Jurkat, Clone E6-1 (cell line): ENCODE data around the gene ANTXR1.

ENCODE experiments used
- DNase-seq: peaks from one replicate; pipeline ENCODE4 v3.0.0-alpha.2; 2011; ENCODE audit warnings: low read depth, low spot score
- H3K4me3 ChIP-seq: 2 replicates; pipeline ENCODE4 v1.5.1; 2011; ENCODE audit warnings: mild to moderate bottlenecking, low read length, control low read depth, moderate library complexity

ANTXR1 gene

DNA sequence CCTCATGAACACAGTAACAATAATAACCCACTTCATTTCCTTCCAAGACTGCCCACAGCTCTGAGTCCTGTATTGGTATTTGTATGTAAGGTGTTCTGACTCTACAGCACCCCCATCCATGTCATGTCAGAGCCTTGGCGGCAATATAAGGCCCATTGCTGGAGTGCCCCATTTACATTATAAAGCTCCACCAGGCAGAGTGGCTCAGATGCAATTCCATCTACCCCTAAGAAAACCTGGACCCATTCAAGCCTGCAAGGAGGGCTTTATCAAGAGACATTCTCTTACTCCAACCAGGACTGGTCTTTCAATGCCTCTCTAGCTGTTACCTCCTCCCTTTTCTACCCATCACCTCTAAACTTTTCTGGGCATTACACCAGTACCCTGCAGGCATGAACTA lies 101.6 kb downstream of the ANTXR1 start:
- no peak overlapping the region for H3K4me3 ChIP-seq
- DNase-seq = no peak

GRCh38 chr2:69116438-69116837 lies 103.5 kb downstream of the ANTXR1 start:
- DNase-seq = no peak

DNA sequence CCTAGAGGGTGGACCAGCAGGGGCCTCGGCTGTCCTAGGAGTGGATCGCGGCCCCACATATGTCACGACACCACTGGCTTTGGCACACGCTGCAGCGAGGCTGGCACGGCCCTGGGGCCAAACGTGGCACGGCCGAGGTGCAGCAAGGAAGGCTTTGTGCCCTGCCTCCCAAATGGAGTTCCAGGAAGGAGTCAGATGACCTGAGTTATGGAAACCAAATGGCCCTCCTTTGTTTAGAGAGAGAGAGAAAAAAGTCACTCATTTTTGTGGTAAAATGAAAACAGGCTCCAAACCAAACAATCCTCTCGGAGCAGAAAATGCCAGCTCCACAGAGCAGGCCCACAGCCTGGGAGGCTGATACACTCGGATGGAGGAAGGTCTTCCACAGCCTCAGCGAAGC lies 105.6 kb downstream of the ANTXR1 start:
- DNase-seq = no peak
- H3K4me3 ChIP-seq = no peak overlapping the region

More at GRCh38 chr2:69116438-69116837, 103.5 kb downstream of the ANTXR1 start:
- H3K4me3 ChIP-seq = no peak overlapping the region

DNA sequence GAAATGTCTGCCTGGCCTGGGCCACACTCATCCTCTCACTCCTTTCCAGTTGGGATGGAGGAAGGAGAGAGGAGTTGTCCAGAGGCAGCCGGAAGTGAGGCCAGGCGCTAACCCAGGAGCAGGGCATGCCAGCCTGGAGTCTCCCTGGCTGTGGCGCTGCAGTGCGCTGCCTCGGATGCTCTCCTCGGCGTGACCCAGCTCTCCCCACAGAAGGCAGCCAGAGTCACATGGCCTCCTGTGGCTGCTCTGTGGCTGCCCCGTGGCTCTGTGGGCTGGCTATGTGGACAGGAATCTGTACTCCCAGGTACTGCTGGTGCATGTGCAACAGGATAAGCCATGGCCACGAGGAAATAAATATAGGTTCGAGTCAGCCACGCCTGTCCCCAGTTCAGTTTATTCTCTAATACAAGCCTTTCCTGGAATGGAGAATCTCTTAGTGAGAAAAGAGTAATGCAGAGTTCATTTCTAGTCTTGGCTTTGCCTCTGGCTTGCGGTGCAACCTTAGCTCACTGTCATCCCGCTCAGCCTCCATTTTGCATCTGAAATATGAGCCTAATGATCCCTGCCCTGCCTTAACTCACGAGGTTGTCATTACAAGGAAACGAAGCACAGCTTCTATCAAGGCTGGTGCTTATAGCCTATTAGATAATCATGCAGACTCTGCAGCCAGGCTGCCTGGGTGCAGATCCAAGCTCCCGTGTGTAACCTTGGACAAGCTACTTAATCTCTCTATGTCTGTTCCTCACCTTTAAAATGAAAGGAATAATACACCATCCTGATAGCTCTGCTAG lies 106.3 kb downstream of the ANTXR1 start:
- H3K4me3 ChIP-seq = no peak overlapping the region
- no peak for DNase-seq

DNA sequence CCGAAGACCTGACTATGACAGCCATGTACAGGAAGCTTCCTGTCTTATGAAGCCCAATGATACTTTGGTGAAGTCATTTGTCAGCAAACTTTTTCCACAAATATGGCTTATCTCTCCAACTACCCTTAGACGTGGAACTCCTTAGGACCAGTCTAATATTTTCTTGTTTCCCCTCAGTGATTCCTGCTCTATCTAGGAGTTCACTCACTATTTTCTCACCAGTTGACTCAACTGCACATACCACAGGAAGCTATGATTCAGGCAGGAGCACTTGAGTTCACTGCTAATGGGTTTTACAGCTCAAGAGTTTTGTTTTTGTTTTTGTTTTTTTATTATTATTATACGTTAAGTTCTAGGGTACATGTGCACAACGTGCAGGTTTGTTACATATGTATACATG lies 109.3 kb downstream of the ANTXR1 start:
- DNase-seq = no peak
- no peak overlapping the region for H3K4me3 ChIP-seq

- DNase-seq = no peak
- H3K4me3 ChIP-seq = no peak overlapping the region
Observed at GRCh38 chr2:69123182-69123581, 110.2 kb downstream of the ANTXR1 start.

DNA sequence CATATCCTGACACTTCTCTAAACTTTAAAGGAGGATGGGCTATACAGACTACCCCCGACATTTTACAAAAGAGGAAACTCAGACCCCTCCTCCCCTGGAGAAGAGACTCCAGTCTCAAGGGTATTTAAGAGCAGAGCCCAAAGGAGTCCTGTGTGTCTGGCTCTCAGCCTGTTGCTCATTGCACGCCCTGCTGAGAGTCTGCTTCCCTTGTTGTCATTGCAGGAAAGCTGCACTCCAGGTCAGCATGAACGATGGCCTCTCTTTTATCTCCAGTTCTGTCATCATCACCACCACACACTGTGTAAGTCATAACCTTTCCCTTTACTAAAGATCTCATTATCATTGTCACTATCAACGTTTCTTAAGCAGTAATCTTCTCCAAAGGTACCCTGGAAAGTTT lies 111.4 kb downstream of the ANTXR1 start:
- DNase-seq = no peak
- H3K4me3 ChIP-seq = no peak overlapping the region

DNA sequence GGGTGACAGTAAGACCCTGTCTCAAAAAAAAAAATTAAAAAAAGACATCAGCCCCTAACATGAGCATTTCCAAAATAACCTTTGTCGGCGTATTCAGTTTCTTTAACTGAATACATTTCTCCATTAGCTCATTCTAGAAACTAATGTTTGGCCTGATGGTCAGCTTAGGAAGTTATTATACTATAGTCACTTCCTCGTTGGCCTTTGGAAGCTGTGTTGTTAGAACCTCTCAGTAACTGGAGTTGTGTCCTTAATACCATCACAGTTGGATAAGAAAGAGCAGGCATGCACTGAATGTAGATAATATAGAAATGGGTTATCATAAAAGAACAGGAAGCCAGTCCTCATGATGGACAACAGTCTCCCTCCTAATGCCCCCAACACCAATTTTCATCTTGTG lies 112.8 kb downstream of the ANTXR1 start:
- no peak for DNase-seq
- H3K4me3 ChIP-seq = no peak overlapping the region

DNA sequence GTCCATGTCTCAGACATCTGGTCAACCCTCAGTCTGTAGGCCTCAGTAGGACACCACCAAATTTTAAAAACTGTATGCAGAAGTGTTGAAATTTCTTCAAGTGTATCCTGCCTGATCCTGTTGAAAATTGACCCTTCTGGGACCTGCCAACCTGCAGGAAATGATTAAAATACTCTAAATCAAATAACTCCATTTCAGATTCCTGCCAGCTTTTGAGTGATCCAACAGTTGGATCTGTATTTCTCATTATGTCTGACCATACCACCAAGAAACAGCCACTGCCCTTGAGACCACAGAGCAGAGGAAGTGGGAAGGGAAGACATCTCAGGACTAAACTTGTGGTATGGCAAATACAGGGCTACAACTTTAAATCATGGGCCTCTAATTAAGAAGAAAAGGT lies 113.4 kb downstream of the ANTXR1 start:
- H3K4me3 ChIP-seq = no peak overlapping the region
- DNase-seq = no peak

GRCh38 chr2:69131452-69131851 lies 118.5 kb downstream of the ANTXR1 start:
- no peak for DNase-seq
- no peak overlapping the region for H3K4me3 ChIP-seq

- H3K4me3 ChIP-seq = no peak overlapping the region
- no peak for DNase-seq
Observed at GRCh38 chr2:69131983-69132675, 119.2 kb downstream of the ANTXR1 start.

DNA sequence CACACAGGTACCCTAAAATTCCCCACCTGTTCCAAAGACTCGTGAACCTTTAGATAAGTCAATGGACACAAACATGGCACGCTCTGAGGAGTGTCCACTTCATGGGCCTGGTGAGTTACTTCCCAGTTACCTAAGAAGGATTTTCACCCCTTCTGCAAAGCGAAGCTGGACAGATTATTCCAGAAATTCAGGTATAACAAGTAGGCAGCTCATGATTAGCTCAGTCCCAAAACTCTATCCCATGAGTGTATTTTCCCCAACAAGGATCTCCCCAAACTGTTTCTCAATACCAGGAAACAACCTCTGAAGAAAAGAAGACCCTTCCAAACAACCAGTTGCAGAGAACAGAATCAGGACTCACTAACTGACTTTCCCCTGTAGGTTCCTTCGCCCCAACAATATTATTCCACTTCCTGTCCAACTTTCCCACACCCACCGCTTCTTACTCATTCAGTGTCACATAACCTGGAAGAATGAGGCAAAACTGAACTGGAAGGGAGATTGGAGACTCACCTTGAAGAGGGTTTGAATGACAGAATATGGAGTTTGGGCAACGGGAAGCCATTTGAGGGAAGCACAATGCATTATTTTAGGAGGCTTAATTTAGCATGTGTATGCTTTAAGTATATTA lies 120.1 kb downstream of the ANTXR1 start:
- DNase-seq = no peak
- H3K4me3 ChIP-seq = no peak overlapping the region

GRCh38 chr2:69133898-69134297 lies 120.9 kb downstream of the ANTXR1 start:
- H3K4me3 ChIP-seq = no peak overlapping the region
- no peak for DNase-seq

- DNase-seq = no peak
Observed at GRCh38 chr2:69134306-69134945, 121.4 kb downstream of the ANTXR1 start.

GRCh38 chr2:69138247-69138772 lies 125.3 kb downstream of the ANTXR1 start:
- no peak overlapping the region for H3K4me3 ChIP-seq
- DNase-seq = no peak

More at GRCh38 chr2:69134306-69134945, 121.4 kb downstream of the ANTXR1 start:
- no peak overlapping the region for H3K4me3 ChIP-seq

GRCh38 chr2:69138793-69139459 lies 125.9 kb downstream of the ANTXR1 start:
- DNase-seq = no peak
- H3K4me3 ChIP-seq = no peak overlapping the region

GRCh38 chr2:69139778-69140670 lies 127.0 kb downstream of the ANTXR1 start:
- no peak overlapping the region for H3K4me3 ChIP-seq
- DNase-seq = no peak

- no peak for DNase-seq
- H3K4me3 ChIP-seq = no peak overlapping the region
Observed at GRCh38 chr2:69141061-69141460, 128.1 kb downstream of the ANTXR1 start.
